ENCODE measurements around the gene CASP3. TPM values are rescaled to one million over a fixed set of nuclear protein-coding genes. Genes with fewer than 3 reads are reported as not detected.

The CASP3 gene
- total RNA-seq, 1 donor: 23.0 TPM

Other genes starting within 250 kb of the CASP3 start
- gene IRF2, start 174.9 kb downstream of the CASP3 start, total RNA-seq: 13.1 TPM
- gene PRIMPOL, start 291 bp upstream of the CASP3 start, total RNA-seq: 8.5 TPM
- 4.6 TPM for gene CENPU, start 84.6 kb upstream of the CASP3 start, total RNA-seq
- 110 TPM for gene ACSL1, start 176.5 kb upstream of the CASP3 start, total RNA-seq

Data from mononuclear cell (primary cell).